ENCODE measurements around the gene GAMT.

The GAMT gene

DNA sequence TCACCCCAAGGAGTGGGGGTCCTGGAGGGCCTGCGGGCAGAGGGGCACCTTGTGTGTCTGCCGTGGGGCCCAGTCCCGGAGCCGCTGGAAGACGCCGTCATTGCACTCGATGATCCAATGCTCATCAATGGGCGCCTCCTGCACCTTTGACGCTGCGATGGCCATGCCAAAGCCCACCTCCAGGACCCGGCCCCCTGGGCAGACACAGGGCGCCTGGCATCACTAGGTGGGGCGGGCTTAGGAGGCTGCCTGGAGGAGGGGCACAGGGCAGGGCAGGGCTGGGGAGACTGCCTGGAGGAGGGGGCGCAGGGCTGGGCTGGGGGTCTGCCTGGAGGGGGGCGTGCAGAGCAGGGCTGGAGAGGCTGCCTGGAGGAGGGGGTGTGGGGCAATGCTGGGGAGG, 1.6 kb downstream of the GAMT start:
- DNase-seq (ENCODE audit: low spot score): no peak

DNA sequence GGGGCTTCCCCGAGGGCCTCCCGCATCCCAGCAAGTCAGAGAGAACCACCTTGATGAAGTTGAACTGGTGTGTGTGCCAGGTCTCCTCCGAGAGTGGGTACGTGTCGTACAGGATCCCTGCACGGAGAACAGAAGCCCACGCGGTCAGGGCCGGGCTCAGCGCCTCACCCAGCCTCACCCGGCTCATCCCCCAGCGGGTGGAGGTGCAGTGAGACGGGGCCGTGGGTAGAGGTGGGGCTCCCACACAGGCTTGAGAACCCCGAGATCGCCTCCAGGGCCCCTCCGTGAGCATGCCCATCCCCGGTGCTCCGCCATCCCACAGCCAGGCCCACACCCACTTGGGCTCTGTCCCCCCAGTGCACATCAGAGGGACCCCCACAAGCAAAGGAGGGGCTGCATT, 2.3 kb downstream of the GAMT start:
- no peak for DNase-seq (ENCODE audit: low spot score)

DNA sequence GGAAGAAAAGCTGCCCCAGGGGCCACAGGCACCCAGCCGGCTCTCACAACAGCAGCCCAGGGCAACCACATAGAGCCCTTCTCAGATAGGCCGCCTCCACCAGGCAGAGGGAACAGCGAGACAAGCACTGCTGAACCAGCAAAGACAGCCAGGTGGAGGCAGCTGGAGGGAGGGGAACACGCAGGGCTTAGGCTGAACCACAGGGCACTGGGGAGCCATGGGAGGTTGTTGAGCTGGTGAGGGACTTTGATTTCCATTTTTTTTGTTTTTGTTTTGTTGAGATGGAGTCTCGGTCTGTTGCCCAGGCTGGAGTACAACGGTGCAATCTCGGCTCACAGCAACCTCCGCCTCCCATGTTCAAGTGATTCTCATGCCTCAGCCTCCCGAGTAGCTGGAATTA, 3.5 kb downstream of the GAMT start:
- DNase-seq (ENCODE audit: low spot score): no peak

DNA sequence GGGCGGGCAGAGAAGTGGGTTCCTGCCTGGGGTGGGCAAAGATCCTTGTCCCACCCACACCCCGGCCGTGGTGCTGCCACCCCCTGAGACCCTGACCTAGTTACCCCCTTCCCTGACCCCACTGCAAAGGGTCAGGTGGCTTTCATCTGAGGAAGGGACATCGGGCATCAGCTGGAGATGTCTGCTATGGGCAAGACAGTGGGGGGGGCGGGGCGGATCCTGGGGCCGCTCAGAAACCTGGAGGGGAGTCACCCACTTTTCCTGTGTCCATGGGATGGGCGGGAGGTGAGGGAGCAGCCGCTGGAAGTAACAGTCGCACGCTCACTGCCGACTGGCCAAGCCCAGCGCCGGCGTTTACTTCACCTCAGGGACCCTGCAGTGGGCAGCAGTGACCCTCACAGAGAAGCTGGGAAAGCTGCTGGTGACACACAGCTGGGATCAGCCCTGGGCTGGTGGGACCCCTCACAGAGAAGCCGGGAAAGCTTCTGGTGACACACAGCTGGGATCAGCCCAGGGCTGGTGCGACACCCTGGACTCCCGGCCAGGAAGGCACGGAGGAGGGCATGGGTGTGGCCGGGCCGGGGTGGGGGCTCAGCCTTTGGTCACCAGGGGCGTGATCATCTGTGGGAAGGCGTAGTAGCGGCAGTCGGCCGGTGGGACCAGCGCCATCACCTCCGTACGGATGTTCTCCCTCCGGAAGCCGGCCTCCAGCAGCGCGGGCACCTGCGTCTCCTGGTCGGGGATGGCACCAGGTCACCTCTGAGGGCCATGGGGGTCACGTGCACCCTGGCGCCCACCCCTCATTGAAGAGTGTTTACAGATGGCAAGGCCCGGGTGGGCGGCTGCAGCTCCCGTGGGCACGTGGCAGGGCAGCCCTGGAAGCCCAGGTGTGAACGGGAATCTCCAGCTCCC, 4.3 kb downstream of the GAMT start:
- DNase-seq (ENCODE audit: low spot score): no peak

DNA sequence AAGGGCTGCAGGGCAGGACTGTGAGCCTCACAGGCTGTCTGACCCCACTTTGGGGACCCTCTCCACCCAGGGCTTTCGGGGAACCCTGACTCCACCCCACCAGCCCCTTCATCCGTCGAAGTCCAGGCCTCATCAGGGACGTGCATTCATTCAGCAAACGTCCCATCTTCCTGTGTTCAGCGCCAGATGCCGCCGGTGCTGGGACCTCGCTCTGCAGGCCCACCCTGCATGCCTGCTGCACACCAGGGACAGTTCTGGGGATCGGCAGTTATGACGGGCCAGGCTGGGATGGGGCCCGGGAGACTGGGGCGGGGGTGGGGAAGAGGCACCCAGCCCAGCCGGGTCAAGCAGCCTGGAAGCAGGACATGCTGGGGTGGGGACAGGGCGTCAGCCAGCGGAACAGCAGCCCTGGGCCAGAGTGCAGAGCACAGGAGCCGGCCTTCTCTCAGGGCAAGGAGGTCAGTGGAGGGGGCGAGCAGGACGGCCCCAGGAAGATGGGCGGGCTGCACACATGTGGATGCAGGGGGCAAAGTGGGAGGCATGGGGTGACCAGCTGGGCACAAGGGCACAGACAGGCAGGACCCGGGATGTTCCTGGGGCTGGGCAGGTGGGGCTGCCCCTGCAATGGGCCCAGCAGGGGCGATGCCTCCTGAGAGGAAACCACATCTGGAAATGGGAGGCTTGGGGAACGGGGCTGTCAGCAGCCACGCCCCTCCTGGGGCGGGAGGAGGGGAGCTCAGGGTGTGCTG, 5.1 kb downstream of the GAMT start:
- no peak for DNase-seq (ENCODE audit: low spot score)

DNA sequence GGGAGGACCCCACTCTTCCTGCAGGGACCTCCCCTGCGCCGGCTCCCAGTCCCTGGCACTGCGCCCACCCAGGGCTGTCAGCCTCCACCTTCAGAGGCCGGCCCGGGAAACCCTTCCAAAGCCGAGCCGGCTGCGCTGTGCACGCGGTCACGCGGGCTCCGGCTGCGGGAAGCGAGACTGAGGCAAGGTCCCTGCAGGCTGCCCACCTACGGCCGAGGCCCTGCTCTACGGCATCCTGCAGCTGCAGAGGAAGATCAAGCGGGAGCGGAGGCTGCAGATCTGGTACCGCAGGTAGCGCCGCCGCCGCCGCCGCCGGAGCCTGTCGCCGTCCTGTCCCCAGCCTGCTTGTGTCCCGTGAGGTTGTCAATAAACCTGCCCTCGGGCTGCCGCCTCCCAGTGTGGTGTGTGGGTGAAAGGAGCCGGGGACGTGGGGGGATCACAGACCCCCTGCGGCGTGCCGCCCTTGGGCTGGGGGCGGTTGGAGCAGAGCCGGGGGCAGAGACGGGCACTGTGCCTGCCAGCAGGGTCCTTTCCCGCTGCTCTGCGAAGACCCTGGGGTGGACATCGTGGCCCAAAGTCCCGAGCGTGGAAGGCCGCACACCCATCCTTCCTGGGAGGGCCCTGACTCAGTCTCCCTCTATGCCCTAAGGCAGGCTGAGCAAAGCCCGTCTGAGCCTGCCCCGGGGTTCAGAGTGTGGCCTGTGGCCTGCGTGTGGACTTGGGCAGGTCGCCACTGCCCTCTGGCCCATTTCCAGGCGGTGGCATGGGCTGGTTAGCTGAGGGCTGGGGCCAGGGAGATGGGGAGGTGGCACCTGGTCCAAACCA, 5.9 kb downstream of the GAMT start:
- no peak for DNase-seq (ENCODE audit: low spot score)

DNA sequence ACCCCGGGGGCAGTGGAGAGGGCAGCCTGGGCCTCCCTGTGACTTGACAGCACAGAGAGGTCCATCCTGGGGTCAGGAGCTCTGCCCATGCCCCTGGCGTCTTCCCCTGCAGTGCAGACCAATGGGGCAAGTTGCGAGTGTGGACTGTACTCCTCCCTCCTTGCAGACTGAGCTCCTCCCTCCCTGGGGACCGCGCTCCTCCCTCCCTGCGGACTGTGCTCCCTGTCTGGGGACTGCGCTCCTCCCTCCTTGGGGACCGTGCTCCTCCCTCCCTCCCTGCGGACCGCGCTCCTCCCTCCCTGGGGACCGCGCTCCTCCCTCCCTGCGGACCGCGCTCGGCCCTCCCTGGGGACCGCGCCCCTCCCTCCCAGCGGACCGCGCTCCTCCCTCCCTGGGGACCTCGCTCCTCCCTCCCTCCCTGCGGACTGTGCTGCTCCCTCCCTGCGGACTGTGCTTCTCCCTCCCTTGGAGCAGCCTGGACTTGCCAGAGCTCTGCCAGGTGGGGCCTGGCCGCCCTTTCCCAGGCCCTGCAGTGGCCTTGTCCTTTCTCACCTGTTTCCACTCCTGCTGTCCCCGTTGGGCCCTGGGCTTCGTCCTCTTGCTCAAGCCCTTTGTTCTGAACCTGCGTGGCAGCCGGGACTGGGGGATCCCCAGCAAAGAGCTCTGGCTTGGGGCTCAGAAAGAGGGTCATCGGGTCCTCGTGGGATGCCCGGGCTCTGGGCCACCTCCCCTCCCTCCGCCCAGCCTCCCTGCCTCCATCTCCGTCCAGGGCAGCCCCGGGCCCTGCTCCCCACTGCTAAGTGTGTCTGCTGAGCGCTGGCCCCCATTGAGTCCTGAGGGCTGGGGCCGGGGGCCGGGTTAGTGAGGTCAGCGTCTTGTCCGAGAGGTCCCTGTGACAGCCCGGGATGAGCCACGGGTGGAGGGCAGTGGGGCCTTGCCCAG, 6.8 kb downstream of the GAMT start:
- DNase-seq (ENCODE audit: low spot score): no peak

DNA sequence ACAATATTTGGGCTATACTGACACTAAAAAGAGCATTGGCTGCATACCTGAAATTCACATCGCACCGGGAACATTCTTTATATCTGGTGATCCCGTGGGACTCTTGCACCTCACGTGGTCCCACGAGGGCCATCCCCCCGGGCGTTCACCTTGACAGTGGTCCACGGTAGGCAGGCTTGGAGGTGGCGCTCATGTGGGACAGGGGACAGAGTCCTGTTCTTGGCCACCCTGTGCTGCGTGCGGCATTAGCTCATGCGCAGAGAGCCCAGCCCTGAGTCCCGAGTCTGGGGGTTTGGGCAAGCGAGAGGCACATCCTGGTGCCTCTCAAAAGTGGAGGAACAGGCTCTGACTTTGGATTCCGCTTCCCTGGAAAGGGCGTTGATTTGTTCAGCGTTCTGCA, 7.5 kb downstream of the GAMT start:
- DNase-seq (ENCODE audit: low spot score): no peak

DNA sequence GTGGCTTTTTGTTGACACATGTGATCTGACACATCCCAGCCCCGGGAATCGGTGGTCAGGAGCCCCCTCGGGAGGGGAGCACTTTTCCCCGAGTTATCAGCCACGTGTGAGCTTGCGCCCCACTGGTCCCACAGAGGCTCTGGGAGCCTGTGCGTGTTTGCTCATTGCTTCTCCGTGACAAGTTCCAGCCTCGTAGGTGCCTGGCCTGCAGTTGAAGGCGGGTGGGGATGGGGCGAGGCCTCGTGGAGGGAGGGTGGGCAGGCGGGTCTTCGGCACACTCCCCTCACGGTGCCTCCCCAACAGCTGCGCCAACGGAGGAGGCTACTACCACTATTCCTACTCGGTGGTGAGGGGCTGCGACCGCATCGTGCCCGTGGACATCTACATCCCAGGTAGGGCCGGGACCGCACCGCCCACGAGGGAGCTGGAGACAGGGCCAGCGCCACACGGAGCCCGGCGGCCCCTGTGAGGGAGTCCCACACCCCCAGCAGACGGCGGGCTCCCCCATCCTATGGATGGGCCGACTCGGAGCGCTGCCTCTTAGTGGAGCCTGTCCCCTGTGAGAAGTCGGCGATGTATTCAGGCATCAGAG, 8.3 kb downstream of the GAMT start:
- no peak for DNase-seq (ENCODE audit: low spot score)

DNA sequence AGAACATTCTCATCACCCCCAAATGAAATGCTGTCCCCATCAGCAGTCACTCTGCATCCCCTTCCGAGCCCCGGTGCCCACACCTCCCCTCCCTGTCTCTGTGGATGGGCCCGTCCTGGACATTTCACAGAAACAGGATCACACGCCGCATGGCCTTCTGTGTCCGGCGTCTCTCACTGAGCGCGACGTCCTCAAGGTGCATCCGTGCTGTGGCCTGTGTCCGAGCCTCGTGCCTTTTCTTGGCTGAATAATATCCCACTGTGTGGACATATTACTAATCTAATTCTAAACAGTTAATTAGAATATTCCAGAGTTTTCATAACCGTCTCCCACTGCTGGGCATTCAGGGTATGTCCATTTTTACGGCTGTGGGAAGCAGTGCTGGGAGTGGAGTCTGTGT, 8.9 kb downstream of the GAMT start:
- DNase-seq (ENCODE audit: low spot score): no peak

DNA sequence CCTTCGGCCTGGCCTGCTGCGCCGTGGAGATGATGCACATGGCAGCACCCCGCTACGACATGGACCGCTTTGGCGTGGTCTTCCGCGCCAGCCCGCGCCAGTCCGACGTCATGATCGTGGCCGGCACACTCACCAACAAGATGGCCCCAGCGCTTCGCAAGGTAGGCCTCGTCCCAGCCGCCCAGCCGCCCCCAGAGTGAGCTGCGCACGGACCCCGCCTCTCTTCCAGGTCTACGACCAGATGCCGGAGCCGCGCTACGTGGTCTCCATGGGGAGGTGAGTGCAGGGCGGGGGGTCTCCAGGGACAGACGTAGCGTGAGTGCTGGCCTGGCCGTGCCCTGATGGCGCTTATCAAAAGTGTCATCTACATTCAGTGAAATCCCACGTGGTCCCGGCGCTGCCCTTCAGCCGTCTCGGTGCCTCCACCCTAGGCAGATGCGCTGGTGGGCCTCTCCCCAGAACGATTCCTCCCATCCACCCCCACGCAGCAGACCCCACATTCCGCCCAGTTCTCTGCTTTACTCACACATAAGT, 10.4 kb downstream of the GAMT start:
- no peak for DNase-seq (ENCODE audit: low spot score)

DNA sequence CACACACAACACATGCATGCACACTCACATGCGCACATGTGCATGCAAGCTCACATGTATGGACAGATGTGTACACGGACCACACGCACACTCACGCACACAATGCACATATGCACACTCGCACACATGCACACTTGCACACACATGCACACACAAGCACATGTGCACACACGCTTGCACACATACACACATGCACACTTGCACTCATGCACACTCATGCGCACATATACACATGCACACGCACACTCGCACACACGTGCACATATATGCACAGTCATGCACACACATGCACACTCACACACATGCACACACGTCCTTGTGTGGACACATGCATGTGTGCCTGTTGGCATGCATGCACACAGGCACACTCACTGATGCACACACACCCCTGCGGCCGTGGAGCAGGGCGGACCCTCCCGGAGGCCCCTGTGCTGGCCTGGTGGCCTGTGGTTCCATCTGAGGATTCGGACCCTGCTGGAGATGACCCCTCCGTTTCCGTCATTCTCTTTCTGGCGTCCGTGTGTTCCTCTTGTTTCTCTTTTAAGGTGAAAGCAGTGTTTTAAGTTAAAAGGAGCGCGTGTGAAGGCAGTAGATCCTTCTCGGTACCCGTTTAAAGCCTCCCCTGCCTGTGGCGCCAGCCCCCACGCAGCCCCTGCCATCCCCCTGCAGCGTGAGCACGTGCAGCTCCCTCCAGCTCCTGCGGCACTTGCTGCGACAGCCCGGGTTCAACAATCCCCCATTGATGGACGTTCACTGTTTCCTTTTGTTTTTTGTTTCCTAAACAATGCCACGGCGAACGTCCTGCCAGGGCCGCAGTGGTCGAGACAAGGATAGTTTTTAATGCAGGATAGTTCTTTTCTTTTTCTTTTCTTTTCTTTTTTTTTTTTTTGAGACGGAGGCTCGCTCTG, 12.1 kb downstream of the GAMT start:
- no peak for DNase-seq (ENCODE audit: low spot score)

DNA sequence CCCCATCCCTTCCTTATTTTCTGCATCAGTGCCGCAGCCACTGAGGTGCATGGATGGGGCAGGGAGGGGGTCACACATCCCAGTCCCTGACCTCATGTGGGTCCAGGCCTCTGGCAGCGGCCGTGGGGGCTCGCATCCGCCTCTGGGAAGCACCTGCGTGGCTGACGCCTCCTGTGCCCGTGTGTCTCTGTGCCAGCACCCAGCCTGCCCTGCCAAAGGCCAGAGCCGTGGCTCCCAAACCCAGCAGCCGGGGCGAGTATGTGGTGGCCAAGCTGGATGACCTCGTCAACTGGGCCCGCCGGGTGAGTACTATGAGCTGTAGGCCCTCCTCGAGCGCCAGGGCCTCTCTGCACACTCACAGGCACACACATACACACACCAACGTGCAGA, 12.7 kb downstream of the GAMT start:
- DNase-seq (ENCODE audit: low spot score): no peak

DNA sequence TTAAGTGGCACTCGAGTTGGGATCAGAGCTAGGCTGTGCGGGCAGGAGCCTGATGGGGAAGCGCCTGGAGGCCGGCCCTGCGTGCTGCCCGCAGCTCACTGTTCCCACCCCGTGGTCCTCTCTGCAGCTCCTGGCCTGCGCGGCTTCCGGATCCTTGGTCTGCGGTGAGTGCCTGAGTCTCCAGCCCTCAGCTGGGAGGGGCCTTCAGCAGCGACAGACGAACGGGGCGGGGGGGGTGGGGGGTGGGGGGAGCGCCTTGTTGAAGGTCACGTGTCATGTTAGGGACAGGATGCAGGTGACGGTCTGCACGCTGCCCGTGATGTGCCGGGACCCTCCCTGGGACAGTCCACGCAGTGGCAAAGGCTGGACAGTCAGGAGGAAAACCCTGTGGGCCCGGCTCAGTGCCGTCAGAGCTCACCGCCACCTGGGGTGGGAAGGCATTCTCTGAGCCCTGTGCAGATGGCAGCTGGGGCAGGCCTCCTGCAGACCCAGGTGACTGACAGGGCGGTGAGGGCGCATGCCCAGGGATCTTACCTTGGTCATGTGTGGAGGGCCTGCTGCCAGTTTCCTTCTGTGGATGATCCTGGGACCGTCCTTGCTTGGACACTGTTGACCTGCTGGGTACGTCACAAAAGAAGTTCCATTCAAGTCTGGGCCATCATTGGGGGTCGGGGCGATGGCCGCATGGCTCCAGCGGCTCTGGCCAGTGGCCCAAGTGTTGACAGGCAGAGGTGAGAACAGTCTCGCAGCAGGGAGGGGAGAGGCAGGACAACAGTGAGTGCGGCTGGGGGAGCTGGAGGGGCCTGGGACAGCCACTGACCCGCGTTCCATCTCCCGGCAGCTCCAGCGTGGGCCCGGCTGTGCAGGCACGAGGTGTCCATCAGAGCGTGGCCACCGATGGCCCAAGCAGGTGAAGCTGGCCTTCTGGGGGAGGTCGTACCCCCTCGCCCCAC, 13.4 kb downstream of the GAMT start:
- no peak for DNase-seq (ENCODE audit: low spot score)

DNA sequence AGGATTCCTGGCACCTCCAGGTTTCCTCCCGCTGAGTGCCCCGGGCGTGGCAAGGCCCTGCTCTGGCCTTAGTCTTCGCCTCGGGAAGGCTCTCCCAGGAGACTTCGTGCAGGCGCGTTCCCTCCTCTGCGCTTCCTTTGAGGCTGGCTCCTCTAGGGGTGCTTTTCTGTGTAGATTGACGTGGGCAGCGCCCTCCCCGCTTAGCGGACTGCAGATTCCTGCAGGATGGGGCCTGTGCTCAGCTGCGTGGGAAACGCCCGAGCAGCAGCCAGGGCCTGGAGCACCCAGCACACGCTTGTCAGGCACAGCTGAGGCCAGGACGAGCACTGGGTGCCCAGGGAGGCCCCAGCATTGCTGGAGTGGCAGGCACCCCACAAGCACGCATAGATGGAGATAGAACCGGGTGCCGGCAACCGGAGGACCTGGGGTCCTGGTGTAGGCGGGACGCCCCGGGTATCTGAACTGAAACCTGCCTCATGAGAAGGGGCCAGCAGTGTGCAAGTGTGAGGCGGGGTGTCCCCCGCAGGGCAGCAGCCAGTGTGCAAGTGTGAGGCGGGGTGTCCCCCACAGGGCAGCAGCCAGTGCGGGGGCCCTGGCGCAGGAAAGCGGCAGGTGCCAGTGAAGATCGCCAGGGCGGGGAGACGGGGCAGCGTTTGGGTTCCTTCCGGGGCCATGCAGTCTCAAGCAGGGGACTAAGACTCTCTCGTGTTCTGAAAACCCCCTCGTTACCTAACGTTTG, 14.2 kb downstream of the GAMT start:
- no peak for DNase-seq (ENCODE audit: low spot score)

DNA sequence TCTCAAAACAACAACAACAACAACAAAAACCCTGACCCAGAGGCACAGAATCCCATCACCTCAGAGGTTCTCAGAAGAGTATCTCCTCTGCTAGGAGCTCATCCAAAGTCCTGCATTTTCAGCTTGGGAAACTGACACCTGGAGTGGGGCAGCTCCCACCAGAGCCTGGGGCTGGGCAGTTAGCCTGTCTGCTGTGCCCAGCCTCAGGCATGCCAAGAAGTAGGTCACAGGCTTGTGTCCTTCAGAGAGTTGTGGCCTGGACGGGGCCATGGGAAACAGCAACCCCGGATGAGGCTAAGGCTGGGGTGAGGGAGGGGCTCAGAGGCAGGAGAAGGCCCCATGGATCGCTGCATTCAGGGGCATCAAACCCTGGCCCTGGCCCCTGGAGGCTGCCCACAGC, 15.5 kb downstream of the GAMT start:
- no peak for DNase-seq (ENCODE audit: low spot score)

DNA sequence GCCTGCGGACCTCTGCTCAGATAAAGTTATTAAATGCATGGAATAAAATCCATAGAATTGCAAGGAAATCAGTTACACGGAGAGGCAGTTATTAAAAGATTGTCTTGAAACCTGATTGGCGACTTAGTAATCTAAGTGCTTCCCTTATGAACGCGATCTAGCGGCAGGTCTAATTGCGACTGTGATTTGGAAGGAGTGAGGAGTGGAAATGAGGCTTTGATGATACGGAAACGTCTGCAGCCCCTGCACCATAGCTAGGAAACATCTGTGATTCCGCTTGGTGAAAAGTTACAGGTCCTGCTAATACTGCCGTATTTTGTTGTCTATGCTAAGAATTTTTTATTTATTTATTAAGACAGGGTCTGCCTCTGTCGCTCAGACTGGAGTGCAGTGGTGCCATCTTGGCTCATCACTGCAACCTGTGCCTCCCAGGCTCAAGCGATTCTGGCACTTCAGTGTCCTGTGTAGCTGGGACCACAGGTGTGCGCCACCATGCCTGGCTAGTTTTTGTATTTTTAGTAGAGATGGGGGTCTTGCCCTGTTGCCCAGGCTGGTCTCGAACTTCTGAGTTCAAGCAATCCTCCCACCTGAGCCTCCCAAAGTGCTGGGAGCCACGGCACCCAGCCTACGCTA, 16.7 kb downstream of the GAMT start:
- DNase-seq (ENCODE audit: low spot score): no peak
